ENCODE measurements around the gene NFATC2. TPM values are rescaled to one million over a fixed set of nuclear protein-coding genes. Genes with fewer than 3 reads are reported as not detected.

The NFATC2 gene
- total RNA-seq, 2 experiments from 2014 or later, result 58.9 to 62.3 TPM

DNA sequence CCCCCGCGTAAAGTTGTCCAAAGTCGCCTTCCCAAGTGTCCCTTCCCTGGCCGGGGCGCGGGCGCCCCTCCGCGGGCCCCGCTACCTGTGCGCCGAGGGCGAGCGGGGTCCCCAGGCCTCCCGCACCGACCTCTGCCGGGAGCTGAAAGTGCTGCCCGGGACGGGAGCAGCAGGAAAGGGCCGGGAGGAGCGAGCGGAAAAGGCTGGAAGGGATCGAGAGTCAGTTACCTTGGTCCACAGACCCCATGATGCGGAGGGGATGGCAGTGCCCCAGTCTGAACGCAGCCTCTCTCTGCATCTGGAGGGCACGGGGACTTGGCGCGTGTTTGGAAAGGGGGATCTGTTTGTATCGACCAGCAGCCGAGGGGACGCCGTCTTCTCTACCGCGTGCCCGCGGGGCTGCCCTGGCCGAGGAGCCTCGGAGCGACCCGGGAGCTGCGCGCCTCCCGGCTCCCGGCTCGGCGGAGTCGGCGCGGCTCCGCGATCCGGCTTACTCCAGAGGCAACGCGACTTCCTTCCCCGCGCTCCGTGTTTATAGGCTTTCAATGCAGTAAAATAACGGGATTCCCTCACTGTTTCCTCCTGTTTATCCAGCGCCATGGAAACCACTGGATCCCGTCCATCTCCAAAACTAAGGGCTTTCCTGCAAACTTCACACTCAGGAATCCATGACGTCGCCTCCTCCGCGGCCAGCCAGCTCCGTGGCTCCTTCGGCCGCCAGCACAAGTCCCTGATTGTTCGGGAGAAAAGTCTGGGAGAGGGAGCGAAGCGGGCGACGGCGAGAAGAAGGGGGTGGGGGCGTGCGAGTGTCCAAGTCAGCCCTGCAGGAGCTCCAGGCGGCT is 20.0 kb upstream of the NFATC2 start:
- H3K4me1 Mint-ChIP-seq, result peaks cover 11% of the 10 kb centered on the region
- peak; percentile 40 for ATAC-seq (ENCODE audit: low read depth)
- H3K27ac Mint-ChIP-seq, result no peak overlapping the region
- H3K4me3 Mint-ChIP-seq, result peak overlapping the region; percentile 72
- POLR2A ChIA-PET, result interaction anchor here (1.7 kb wide), 1 partner anchor 22 kb away, joined by 5 read pairs; no protein-coding TSS in a partner anchor
- peak; percentile 49 for DNase-seq
- H3K36me3 Mint-ChIP-seq, result no peaks in the 10 kb centered on the region
- H3K9me3 Mint-ChIP-seq, result no peaks in the 10 kb centered on the region
- peaks cover 72% of the 10 kb centered on the region for H3K27me3 Mint-ChIP-seq

DNA sequence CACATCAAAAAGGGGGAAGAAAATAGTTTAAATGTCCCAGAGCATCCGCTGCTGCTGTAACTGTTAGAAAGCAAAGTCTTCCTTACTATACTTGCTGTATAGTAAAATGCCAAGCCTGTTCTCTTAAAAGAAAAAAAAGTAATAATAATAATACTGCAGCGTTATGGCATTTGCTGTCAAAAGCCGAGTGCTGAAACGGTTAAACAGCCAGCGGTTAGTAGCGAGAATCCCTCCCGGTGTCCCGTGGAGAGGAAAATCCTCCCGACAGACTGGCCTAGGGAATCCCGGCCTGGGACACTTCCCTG is 19.5 kb upstream of the NFATC2 start:
- no peak for DNase-seq
- Mint-ChIP-seq H3K4me3 (peak overlapping the region; percentile 72), H3K27me3 (peaks cover 71% of the 10 kb centered on the region), H3K4me1 (peaks cover 11% of the 10 kb centered on the region), H3K27ac (no peak overlapping the region), H3K9me3 (no peaks in the 10 kb centered on the region), H3K36me3 (no peaks in the 10 kb centered on the region)
- ATAC-seq (ENCODE audit: low read depth), result peak; percentile 16
- POLR2A ChIA-PET, result no interaction called here

DNA sequence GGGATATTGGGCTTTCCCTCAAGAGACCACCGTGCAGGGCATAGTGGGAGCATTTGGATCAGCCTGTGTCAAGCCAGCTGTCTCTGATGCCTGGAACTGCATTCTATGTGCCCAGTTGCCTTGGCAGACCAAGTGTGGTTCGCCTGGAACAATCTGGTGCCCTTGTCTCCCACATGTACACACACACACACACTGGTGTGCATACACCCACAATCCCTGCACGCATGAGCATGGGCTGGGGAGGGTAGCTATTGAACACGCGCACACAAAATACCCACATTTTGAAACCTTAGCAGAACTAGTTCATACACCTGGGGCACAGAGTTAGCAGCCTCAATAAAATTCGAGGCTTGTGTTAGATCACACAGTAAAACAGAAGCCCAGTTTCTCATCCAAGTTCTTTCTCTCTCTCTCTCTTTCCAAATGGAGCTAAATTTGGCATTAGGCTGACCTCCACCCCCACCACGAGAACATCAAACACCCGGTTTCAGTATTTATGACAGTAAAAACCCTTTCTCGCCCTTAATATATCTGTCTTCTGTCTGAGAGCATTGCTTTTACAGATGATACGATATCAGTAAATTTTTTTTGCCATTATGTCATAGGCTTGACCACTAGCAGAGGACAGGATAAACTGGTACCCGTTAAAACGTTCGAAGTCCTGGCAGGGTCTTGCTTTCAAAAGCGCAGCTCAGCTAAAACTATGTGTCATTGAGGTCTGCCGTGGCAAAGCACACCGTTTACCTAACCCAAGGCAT is 18.2 kb upstream of the NFATC2 start:
- Mint-ChIP-seq H3K27ac (no peak overlapping the region), H3K36me3 (no peaks in the 10 kb centered on the region), H3K27me3 (peaks cover 67% of the 10 kb centered on the region), H3K4me1 (peaks cover 11% of the 10 kb centered on the region), H3K4me3 (peak overlapping the region; percentile 55), H3K9me3 (peaks cover 1% of the 10 kb centered on the region)
- DNase-seq (no peak), ATAC-seq (ENCODE audit: low read depth) (no peak)
- POLR2A ChIA-PET, result no interaction called here

DNA sequence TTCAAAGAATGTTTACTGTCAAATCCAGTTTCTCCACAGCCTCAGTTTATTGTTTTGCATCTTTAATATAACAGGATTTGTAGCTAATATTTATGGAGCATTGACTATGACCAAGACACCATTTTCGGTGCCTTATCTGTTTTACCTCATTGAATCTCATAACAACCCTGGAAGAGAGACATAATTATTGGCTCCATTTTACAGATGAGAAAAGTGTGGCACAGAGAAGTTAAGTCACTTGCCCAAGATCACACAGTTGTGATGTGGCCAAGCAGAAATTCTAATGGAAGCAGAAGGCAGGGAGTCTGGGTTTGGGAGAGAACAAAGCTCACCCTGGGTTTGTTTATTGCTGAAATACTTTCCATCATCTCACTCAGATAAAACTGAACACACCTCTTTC is 17.5 kb upstream of the NFATC2 start:
- no peaks in the 10 kb centered on the region for H3K36me3 Mint-ChIP-seq
- DNase-seq (no peak), ATAC-seq (ENCODE audit: low read depth) (no peak)
- peaks cover 4% of the 10 kb centered on the region for H3K9me3 Mint-ChIP-seq
- peaks cover 11% of the 10 kb centered on the region for H3K4me1 Mint-ChIP-seq
- POLR2A ChIA-PET, result no interaction called here
- no peak overlapping the region for H3K4me3 Mint-ChIP-seq
- peaks cover 63% of the 10 kb centered on the region for H3K27me3 Mint-ChIP-seq
- no peak overlapping the region for H3K27ac Mint-ChIP-seq

DNA sequence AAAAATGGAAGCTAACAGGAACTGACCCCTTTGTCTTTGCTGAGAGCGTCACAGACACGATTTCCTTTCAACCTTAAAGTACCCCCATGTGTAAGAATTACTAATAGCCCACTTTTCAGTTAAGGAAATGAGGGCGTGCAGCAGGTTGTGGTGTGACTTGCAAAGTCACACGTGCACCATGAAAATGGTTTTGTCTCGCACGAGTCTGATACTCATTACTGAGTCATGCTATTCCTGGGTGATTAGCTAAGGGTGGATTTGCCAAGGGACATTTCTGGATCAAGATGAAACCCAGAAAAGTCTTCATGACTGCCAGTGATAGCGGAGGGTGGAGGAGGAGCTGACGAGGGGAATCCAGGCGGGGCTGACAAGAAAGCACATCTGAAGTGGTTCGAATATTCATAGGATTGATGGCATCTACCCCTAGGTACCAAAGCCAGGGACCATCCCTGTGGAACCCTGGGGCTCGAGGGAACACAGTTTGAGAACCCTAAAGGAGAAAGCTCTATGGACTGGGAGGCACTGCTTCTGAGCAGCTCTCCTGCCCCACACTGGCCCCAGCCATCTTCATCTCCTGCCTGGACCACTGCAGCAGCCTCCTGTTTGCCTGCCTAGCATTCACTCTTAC is 12.1 kb upstream of the NFATC2 start:
- peaks cover 4% of the 10 kb centered on the region for H3K9me3 Mint-ChIP-seq
- no peaks in the 10 kb centered on the region for H3K36me3 Mint-ChIP-seq
- POLR2A ChIA-PET, result interaction anchor here (1.4 kb wide), 1 partner anchor 13 kb away, joined by 5 read pairs; the partner anchor contains the start of gene NFATC2
- no peak for DNase-seq
- ATAC-seq (ENCODE audit: low read depth), result no peak
- peaks cover 17% of the 10 kb centered on the region for H3K27me3 Mint-ChIP-seq
- peaks cover 9% of the 10 kb centered on the region for H3K4me1 Mint-ChIP-seq
- H3K27ac Mint-ChIP-seq, result no peak overlapping the region
- no peak overlapping the region for H3K4me3 Mint-ChIP-seq

DNA sequence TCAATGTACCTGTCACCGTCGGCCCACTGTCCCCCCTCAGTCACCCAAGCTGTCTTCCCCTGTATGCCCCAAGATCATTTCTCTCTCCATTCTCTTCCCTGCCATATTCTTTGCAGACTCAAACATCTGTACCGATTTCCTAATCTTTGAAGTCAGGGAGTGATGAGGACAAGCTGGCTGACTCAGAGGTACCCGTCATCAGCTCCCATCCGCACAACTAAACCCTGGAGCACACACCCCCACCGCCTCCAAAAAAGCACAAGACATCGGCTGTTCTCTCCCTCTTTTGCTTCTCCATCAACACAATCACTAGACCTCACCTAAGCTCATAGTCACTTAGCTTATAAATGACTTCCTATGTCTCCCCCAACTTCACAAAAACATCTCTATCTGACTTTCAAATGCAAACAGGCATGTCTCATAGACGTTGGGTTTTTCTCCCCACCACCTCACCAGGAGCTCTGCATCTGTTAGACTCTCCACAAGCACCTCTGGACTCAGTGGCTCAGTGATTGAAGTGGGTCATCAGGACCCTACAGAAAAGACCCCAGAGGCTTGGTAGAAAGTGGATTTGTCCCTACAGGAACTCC is 11.5 kb upstream of the NFATC2 start:
- ATAC-seq (ENCODE audit: low read depth) (no peak), DNase-seq (no peak)
- H3K27me3 Mint-ChIP-seq, result peaks cover 14% of the 10 kb centered on the region
- POLR2A ChIA-PET, result interaction anchor here (1.4 kb wide), 1 partner anchor 12 kb away, joined by 5 read pairs; the partner anchor contains the start of gene NFATC2
- H3K4me1 Mint-ChIP-seq, result peaks cover 9% of the 10 kb centered on the region
- H3K9me3 Mint-ChIP-seq, result peaks cover 4% of the 10 kb centered on the region
- H3K36me3 Mint-ChIP-seq, result no peaks in the 10 kb centered on the region
- H3K4me3 Mint-ChIP-seq, result no peak overlapping the region
- H3K27ac Mint-ChIP-seq, result peak overlapping the region; percentile 7

DNA sequence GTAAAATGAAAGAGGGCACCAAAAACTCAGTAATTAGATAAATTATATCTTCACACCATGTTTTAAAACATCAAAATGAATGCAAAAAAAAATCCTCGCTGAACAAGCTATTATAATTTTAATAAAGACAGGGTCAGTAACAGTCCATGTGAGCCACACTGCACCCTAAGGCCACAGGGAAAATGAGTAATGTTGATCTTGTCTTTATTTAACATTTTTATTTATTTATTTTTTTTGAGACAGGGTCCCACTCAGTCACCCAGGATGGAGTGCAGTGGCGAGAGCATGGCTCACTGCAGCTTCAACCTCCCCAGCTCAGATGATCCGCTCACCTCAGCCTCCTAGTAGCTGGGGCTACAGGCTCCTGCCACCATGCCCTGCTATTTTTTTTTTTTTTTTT is 8.7 kb upstream of the NFATC2 start:
- POLR2A ChIA-PET, result no interaction called here
- Mint-ChIP-seq H3K27me3 (peaks cover 18% of the 10 kb centered on the region), H3K9me3 (peaks cover 5% of the 10 kb centered on the region), H3K27ac (no peak overlapping the region), H3K36me3 (no peaks in the 10 kb centered on the region), H3K4me1 (peaks cover 9% of the 10 kb centered on the region), H3K4me3 (no peak overlapping the region)
- ATAC-seq (ENCODE audit: low read depth) (no peak), DNase-seq (no peak)

DNA sequence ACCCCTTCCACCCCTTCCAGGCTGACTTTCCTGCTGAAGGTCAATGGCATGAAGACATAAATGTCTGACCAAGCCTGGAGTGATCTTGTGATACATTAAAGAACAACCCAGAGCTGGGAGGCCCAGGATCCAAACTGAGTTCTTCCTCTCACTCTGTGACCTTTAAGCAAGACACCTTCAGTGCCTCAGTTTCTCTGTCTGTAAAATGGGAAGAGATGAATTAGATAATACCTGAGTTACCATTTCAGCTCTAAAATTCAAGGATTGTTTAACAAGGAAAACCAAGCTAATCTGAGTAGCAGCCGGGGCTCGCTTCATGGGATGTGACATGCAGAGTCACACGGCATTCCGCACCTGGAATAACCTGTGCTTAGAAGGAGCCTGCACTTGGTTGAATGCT is 7.0 kb upstream of the NFATC2 start:
- DNase-seq (no peak), ATAC-seq (ENCODE audit: low read depth) (no peak)
- H3K9me3 Mint-ChIP-seq, result peaks cover 7% of the 10 kb centered on the region
- H3K27me3 Mint-ChIP-seq, result peaks cover 24% of the 10 kb centered on the region
- POLR2A ChIA-PET, result no interaction called here
- H3K36me3 Mint-ChIP-seq, result peaks cover 3% of the 10 kb centered on the region
- H3K27ac Mint-ChIP-seq, result no peak overlapping the region
- peaks cover 7% of the 10 kb centered on the region for H3K4me1 Mint-ChIP-seq
- no peak overlapping the region for H3K4me3 Mint-ChIP-seq

DNA sequence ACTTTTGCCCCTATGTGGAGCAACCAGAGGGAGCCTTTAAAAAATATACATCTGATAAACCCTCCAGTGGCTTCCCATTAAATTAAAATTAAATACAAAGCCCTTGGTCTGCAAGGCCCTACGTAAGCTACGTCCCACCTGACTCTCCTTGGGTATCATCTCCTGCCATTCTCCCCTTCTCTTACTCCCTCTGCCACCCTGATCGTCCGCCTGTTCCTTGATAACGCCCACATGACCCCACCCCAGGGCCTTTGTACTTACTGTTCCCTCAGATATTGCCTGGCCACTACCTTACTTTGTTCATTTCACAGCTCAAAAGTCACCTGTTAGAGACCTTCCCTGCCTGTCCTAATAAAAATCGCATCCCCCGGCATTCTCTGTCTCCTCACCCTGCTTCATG is 5.4 kb upstream of the NFATC2 start:
- H3K27ac Mint-ChIP-seq, result no peak overlapping the region

DNA sequence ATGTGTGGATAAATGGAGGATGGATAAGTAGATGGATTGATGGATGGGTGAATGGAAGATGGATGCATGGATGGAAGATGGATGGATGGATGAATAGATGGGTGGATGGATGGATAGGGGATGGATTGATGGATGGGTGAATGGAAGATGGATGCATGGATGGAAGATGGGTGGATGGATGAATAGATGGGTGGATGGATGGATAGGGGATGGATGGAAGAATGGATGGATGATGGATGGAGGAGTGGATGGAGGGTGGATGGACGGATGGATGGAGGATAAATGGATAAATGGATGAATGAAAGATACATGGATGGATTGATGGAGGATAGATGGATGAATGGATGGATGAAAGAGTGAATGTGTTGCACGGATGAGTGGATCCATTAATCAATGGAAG is 3.0 kb upstream of the NFATC2 start:
- Mint-ChIP-seq H3K27me3 (peaks cover 27% of the 10 kb centered on the region), H3K4me3 (no peak overlapping the region), H3K4me1 (peaks cover 11% of the 10 kb centered on the region), H3K27ac (no peak overlapping the region), H3K36me3 (peaks cover 8% of the 10 kb centered on the region), H3K9me3 (peaks cover 7% of the 10 kb centered on the region)
- DNase-seq (no peak), ATAC-seq (ENCODE audit: low read depth) (no peak)
- POLR2A ChIA-PET, result no interaction called here

More for the DNA sequence above, 5.4 kb upstream of the NFATC2 start:
- ATAC-seq (ENCODE audit: low read depth) (no peak), DNase-seq (no peak)
- H3K36me3 Mint-ChIP-seq, result peaks cover 3% of the 10 kb centered on the region
- peaks cover 5% of the 10 kb centered on the region for H3K4me1 Mint-ChIP-seq
- peaks cover 7% of the 10 kb centered on the region for H3K9me3 Mint-ChIP-seq
- H3K4me3 Mint-ChIP-seq, result no peak overlapping the region
- H3K27me3 Mint-ChIP-seq, result peaks cover 27% of the 10 kb centered on the region
- POLR2A ChIA-PET, result no interaction called here

DNA sequence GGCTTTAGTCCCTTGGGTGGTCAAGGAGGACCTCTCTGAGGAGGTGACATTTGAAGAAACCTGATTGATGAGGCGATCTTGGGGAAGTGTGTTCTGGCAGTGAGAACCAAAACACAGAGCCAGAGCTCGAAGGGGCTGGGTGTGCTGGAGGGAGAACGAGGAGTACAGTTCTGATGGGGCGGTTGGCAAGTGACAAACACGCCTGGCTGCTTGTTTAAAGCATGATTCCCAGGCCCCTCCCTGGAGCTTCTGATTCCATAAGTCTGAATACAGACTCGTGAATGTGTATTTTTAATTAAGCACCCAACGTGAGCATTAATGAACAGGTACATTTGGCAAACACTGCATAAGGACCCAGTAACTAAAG is 886 bp upstream of the NFATC2 start:
- H3K4me1 Mint-ChIP-seq, result peaks cover 25% of the 10 kb centered on the region
- DNase-seq (no peak), ATAC-seq (ENCODE audit: low read depth) (no peak)
- POLR2A ChIA-PET, result interaction anchor here (0.6 to 3.3 kb wide), 7 partner anchors 16 to 157 kb away, joined by 3 to 34 read pairs (median 19); no protein-coding TSS in a partner anchor
- peaks cover 9% of the 10 kb centered on the region for H3K9me3 Mint-ChIP-seq
- H3K27ac Mint-ChIP-seq, result peak overlapping the region; percentile 49
- peak overlapping the region; percentile 80 for H3K4me3 Mint-ChIP-seq
- peaks cover 24% of the 10 kb centered on the region for H3K36me3 Mint-ChIP-seq
- H3K27me3 Mint-ChIP-seq, result peaks cover 23% of the 10 kb centered on the region

DNA sequence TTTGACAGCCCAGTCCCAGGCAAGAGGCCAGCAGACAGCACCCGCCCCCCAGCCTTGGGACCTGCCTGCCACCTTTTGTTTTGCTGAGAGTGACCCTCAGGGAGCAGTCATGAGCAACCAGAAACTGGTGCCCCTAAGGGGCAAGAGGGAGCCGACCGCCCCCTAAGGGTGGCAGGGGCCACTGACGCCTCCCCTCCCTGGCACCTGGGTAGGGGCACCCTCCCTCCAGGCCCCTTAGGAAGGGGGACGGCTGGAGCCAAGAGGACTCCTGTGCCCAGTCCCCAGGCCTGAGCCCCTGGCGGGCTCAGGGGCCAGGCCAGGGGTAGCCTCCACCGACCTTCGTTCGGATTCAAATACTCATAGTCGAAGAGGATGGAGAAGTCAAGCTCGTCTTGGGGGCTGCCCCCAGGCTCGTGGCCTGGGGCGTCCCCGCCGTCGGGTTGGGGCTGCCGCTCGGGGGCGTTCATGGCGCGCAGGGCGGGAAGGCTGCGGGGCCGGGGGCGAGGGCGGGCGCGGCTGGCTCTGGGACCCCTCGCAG is 417 bp downstream of the NFATC2 start:
- peaks cover 36% of the 10 kb centered on the region for H3K4me1 Mint-ChIP-seq
- DNase-seq (peak; percentile 75), ATAC-seq (ENCODE audit: low read depth) (peak; percentile 30)
- POLR2A ChIA-PET, result interaction anchor here (0.7 to 3.3 kb wide), 25 partner anchors 8 to 749 kb away, joined by 3 to 34 read pairs (median 4); partner anchors contain the start of gene ADNP
- peaks cover 11% of the 10 kb centered on the region for H3K9me3 Mint-ChIP-seq
- peaks cover 20% of the 10 kb centered on the region for H3K27me3 Mint-ChIP-seq
- peak overlapping the region; percentile 99 for H3K4me3 Mint-ChIP-seq
- H3K36me3 Mint-ChIP-seq, result peaks cover 35% of the 10 kb centered on the region
- peak overlapping the region; percentile 97 for H3K27ac Mint-ChIP-seq

Measured in activated naive CD8-positive, alpha-beta T cell treated with anti-CD3 and anti-CD28 coated beads, Interleukin-2, amount 10 ng/mL, durations not matched to agents 7 days and 5 days (primary cell).